Nucleus accumbens (tissue), 56 donors: Measurements from ENCODE around the gene IFT27.

Experiments used
- DNase-seq, 56 donors: peaks; one replicate each; lab custom pipeline; 2025; lab: John Stamatoyannopoulos, UW

The IFT27 gene

DNA sequence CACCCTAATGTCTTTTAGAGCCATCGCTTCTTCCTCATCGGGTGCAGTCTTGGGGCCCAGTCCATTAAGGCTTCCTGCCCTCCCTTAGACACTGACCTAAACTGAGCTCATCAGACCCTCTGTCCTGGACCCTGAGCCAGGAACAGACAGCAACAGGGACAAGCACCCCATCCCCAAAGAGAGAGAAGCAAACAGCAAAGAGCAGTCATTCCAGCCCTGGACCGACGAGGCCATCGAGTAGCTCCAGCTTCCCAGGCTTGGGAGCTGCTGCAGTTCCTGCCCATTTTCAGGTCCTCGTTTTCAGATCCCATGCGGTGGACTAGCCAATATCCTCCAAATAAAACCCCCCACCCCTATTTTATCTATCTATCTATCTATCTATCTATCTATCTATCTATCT lies 46.6 kb downstream of the IFT27 start:
- DNase-seq = no peak

DNA sequence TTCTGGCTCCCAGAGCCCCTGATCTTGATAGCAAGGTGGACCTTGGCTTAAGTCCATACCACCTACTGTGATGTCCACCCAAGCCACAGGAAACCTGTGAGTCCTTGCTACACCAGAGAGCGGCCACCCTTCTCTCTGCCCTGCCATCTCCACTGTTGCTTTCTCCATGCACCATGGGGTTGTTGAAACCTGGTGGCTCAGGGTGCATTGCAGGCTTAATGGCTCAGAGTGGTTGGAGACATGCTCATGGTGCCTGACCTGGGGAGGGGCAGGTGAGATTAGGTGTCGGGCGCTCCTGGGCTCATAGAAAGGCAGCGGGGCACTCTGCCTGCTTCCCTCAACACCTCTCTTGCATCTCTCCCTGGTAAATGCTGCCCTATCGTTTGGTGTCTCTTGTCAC lies 47.4 kb downstream of the IFT27 start:
- DNase-seq = no peak

DNA sequence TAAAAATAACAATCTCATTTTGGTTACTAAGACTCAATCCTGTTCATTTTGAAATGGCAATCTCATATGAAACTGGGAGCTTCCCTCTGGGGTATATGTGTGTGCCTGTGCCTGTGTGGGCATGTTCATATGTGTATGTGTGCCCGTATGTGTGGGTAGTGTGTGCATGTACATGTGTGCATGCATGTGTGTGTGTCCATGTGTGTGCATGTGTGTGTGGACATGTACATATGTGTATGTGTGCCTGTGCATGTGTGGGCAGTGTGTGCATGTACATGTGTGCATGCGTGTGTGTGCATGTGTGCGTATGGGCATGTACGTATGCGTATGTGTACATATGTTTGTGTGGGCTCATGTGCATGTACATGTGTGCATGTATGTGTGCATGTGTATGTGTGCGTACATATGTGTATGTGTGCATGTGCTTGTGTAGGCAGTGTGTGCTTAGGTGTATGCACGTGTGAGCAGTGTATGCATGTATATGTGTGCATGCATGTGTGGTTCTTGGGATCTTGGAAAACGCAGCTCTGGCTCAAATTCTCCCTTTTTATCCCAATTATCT lies 47.9 kb downstream of the IFT27 start:
- DNase-seq = no peak

DNA sequence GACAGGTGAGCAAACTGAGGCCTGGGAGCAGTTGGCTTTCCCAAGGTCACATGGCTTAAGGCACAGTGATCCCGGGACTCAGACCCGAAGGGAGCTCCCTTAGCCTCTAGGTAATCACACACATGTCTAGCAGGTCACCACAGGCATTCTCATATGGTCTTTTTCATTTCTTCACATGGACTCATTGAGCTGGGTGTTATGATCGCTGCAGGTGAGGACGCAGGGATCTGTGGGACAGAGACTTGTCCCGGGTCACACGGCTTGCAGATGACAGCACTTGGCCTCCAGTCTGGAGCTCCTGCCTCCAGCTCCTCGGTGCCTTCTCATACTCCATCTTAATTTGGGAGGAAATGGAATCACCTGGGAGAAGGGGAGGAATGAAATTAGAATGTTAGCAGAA lies 48.8 kb downstream of the IFT27 start:
- no peak for DNase-seq

DNA sequence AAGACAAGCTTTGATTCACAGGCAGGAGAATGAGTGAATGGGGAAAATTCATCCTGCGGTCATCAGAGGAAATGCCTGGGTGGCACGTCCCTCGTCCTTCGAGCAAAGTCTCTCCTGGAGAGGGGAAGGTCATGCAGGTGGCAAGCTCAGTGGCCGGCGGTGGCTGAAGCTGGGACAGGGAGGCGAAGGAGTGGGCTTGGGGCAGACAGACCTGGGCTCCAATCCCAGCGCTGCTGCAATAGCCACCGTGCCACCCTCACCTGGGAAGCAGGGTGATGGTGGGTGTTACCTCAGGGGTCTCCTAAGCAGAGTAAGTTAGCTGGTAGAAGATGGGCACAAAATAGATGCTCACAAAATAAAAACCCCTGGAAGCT lies 49.9 kb downstream of the IFT27 start:
- DNase-seq = no peak

DNA sequence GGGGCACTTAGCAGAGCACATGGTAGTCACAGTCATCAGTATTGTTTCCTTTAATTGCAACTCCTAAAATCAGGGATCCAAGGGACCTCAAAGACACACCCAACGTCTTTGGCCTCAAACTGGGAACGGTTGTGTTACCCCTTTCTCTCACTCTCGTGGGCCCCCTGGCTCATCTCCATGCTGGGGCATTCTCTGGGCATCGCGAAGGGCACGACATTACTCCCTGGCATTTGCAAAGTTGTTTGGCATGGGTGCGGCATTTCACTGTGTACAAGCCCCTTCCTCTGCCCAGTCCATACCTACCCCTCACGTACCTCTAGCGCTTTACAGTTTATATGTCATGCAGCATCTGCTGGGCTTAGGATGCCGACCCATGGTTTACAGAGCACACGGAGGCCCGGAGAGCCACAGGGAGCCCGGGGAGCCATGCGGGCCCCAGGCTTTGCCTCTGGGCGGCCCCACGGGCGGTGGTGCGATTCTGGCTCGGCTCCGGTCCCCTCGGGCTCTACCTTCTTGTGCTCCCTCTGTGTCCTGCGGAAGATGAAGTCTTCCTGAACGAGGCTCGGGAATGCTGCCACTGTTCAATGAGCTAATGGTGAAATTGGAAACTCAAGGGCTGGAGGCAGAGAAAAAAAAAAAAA lies 50.4 kb downstream of the IFT27 start:
- DNase-seq = no peak

DNA sequence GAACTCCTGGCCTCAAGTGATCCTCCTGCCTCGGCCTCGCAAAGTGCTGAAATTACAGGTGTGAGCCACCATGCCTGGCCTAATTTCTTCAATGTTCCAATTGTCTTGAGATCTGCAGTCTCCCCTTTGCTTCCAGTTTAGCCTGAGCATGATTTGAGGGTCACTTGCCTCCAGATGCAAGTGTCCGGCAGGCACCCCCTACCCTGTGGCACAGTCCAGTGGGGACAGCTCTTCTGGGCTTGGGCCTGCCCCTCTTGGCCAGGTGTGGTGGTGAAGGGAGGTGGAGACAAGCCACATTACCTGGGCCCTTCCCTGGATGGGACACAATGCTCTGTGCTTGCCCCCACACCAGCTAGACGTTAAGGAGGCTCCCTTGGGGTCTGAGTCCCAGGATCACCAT lies 51.1 kb downstream of the IFT27 start:
- no peak for DNase-seq

DNA sequence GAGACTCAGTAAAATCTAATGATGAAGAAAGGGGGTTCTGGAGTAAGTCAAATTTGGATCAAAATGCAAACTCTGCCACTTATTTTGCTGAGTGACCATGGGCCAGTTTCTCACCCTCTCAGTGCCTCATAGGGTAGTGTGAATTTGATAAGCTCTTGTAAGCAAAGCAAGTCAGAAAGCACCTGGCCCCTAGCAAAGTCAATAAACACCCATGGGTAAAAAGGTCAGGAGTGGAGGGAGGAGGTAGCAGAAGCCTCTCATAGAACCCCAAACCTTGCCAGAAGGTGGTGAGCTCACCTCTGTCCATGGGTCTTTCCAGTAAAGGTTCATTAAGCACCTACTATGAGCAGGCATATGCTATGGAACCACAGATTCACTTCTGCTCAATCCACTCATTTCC lies 53.9 kb downstream of the IFT27 start:
- no peak for DNase-seq

DNA sequence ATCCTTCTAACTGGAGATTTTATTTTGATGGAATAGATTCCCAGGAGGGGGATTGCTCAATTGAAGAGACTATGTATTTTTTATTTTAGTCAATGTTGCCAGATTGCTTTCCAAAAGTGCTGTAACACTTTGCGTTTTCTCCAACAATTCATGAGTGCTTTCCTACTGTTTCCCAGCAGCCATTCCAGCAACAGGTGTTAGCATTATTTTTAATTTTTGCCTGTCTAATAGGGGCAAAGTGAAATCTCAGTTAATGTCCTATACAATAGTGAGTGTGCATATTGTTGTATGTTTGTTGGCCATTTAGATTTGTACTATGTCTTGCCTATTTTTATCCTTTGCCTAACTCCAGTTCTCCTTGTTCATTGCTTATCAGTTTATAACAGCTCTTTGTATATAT lies 60.3 kb downstream of the IFT27 start:
- no peak for DNase-seq

DNA sequence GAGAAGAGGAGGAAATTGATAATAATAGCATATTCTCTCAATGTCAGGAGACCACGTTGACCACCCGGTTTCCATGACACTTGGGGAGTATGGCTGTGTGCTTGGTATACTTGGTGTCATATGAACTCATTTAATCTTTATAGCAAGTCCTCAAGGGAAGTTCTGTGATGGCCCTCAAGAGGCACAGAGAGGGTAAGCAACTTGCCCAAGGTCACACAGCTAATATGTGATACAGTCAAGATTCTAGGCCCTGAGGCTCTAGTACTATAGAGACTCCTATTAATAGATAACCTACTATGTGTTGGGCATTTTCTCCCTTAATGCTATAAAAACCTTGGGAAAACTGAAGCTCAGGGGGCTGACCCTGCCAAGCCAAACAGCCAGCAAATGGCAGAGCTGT lies 61.8 kb downstream of the IFT27 start:
- DNase-seq = no peak

DNA sequence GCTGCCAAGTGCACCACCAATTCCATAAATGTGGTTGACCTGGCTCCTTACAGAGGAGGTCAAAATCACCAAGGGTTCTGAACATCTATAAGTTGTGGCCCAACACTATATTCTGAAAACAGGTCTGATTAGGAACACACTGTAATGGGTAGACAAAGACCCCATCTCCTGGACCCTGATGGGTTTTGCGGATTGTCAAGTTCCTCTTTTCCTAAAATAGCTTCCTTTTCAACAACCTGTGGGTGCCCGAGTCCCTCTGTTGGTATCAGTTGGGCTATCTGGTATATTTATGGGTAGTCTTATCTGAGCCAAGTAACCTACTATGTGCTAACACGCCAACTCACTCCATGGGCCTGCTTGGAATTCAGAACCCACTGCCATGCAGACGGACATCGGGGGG lies 62.5 kb downstream of the IFT27 start:
- no peak for DNase-seq
